Mesenchymal stem cell (in vitro differentiated cells and primary cell): Measurements from ENCODE around the gene GOLT1A.

Experiments used
- DNase-seq: peaks from one replicate; pipeline ENCODE4 v3.0.0-alpha.2; 2013
- H2AFZ ChIP-seq: one replicate; pipeline ENCODE4 v1.6.1; 2013; ENCODE audit warnings: low read depth, mild to moderate bottlenecking, control low read depth, inconsistent platforms, low read length, moderate library complexity
- H2AK5ac ChIP-seq: 2 replicates; pipeline ENCODE4 v1.6.1; 2013; ENCODE audit warnings: low read length, moderate library complexity, mild to moderate bottlenecking, inconsistent platforms; ENCODE audit not compliant: severe bottlenecking
- H2BK120ac ChIP-seq: one replicate; pipeline ENCODE4 v1.6.1; 2013; ENCODE audit warnings: low read depth, mild to moderate bottlenecking, inconsistent platforms, low read length, moderate library complexity
- H2BK12ac ChIP-seq, 2 experiments: one replicate each; pipeline ENCODE4 v1.6.1; 2013; ENCODE audit warnings: inconsistent platforms in 2 of 2, low read length in 2 of 2, mild to moderate bottlenecking in 2 of 2, moderate library complexity in 2 of 2, control low read depth in 1 of 2
- H2BK15ac ChIP-seq: one replicate; pipeline ENCODE4 v1.6.1; 2013; ENCODE audit warnings: mild to moderate bottlenecking, low read depth, inconsistent platforms; ENCODE audit not compliant: poor library complexity, severe bottlenecking
- H2BK5ac ChIP-seq: 2 replicates; pipeline ENCODE4 v1.6.1; 2013; ENCODE audit warnings: low read depth, mild to moderate bottlenecking, low read length, control low read depth, inconsistent platforms; ENCODE audit not compliant: poor library complexity, severe bottlenecking
- H3K14ac ChIP-seq, 2 experiments: one replicate each; pipeline ENCODE4 v1.6.1; 2013; ENCODE audit warnings: inconsistent platforms in 2 of 2, low read length in 2 of 2, control low read depth in 1 of 2, mild to moderate bottlenecking in 1 of 2, moderate library complexity in 1 of 2
- H3K18ac ChIP-seq, 2 experiments: one replicate each; pipeline ENCODE4 v1.6.1; 2013; ENCODE audit warnings: inconsistent platforms in 2 of 2, low read length in 2 of 2, control low read depth in 1 of 2, low read depth in 1 of 2, mild to moderate bottlenecking in 1 of 2
- H3K23ac ChIP-seq, 2 experiments: one replicate each; pipeline ENCODE4 v1.6.1; 2013; ENCODE audit warnings: inconsistent platforms in 2 of 2, low read length in 2 of 2, mild to moderate bottlenecking in 2 of 2, moderate library complexity in 2 of 2, control low read depth in 1 of 2
- H3K27ac ChIP-seq: 2 replicates; pipeline ENCODE4 v1.5.1; 2013; ENCODE audit warnings: mild to moderate bottlenecking, moderate library complexity, low read length, control low read depth, inconsistent platforms; ENCODE audit not compliant: poor library complexity, severe bottlenecking
- H3K27me3 ChIP-seq, 2 experiments: 2 replicates each; pipeline versions ENCODE4 v1.6.1 to v1.7.0; 2013; ENCODE audit warnings: low read length in 2 of 2, mild to moderate bottlenecking in 2 of 2, moderate library complexity in 2 of 2, control low read depth in 1 of 2, inconsistent platforms in 1 of 2; ENCODE audit not compliant: control insufficient read depth in 1 of 2, insufficient read depth in 1 of 2
- H3K36me3 ChIP-seq, 2 experiments: 2 replicates each; pipeline versions ENCODE4 v1.6.1 to v1.7.0; 2013; ENCODE audit warnings: low read length in 2 of 2, control low read depth in 1 of 2, inconsistent platforms in 1 of 2, low read depth in 1 of 2, mild to moderate bottlenecking in 1 of 2; ENCODE audit not compliant: insufficient read depth in 2 of 2, control insufficient read depth in 1 of 2
- H3K4ac ChIP-seq, 2 experiments: one replicate each; pipeline ENCODE4 v1.6.1; 2013; ENCODE audit warnings: inconsistent platforms in 2 of 2, low read length in 2 of 2, mild to moderate bottlenecking in 2 of 2, moderate library complexity in 2 of 2, control low read depth in 1 of 2, low read depth in 1 of 2
- H3K4me1 ChIP-seq: 2 replicates; pipeline ENCODE4 v1.6.1; 2013; ENCODE audit warnings: low read depth, low read length, control low read depth; ENCODE audit not compliant: control insufficient read depth, insufficient read depth
- H3K4me2 ChIP-seq: 2 replicates; pipeline ENCODE4 v1.6.1; 2013; ENCODE audit warnings: low read length, mild to moderate bottlenecking, inconsistent platforms; ENCODE audit not compliant: poor library complexity, severe bottlenecking
- H3K4me3 ChIP-seq, 2 experiments: 2 replicates each; pipeline versions ENCODE4 v1.5.1 to v1.7.0; 2013; ENCODE audit warnings: low read length in 2 of 2, mild to moderate bottlenecking in 2 of 2, control low read depth in 1 of 2, low read depth in 1 of 2; ENCODE audit not compliant: insufficient read depth in 1 of 2
- H3K79me1 ChIP-seq: replicated peaks from 2 replicates; pipeline ENCODE4 v1.6.1; 2013; ENCODE audit warnings: mild to moderate bottlenecking, control low read depth, low read length, inconsistent platforms; ENCODE audit not compliant: poor library complexity, severe bottlenecking
- H3K9ac ChIP-seq: 2 replicates; pipeline ENCODE4 v1.7.0; 2013; ENCODE audit warnings: mild to moderate bottlenecking, low read length, moderate library complexity
- H3K9me3 ChIP-seq: 2 replicates; pipeline ENCODE4 v1.7.0; 2013; ENCODE audit warnings: mild to moderate bottlenecking, low read length; ENCODE audit not compliant: control insufficient read depth
- H4K8ac ChIP-seq: one replicate; pipeline ENCODE4 v1.6.1; 2013; ENCODE audit warnings: inconsistent platforms, mild to moderate bottlenecking, low read length, moderate library complexity
- H4K91ac ChIP-seq: one replicate; pipeline ENCODE4 v1.6.1; 2013; ENCODE audit warnings: mild to moderate bottlenecking, low read length, inconsistent platforms
- WGBS: methylation state at CpG from one replicate; pipeline ENCODE4 v1.1.7; 2013; ENCODE audit warnings: mixed read lengths; 5-methylcytosine and 5-hydroxymethylcytosine counted together

GOLT1A gene

DNA sequence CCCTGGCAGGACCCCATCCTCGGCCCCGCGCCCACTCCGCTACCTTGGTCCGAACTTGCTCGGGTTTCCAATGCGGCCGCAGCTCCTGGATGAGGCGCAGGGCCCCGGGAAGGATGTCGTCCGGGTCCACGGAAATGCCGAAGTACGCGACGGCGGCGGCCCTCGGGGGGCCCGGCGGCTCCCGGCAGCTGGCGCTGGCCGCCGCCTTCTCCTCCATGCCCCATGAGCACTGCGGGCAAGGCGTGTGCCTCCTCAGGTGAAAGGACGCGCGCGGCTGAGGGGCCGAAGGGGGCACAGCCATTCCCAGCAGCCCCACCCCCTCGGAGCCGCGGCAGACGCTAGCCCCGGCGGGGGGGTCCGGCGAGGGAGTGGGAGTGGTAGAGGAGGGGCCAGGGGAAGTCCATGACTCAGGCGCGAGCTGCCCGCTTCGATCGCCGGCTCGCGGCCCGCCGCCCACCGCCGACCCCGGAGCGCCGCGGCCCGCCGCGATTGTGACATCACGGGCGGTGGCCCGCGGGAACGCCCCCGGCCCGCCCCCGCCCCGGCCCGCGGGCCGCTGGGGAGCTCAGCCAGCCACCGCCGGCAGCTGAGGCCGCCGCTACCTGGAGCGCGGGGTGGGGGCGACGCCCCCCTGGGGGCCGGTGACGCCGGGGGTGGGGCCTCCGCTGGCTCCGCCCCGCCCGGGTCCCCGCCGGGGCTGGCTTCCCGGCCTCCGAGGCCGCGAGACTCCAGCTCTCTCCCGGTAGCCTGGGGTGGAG, 62.1 kb downstream of the GOLT1A start, which contains the start of gene ETNK2:
Gene ETNK2, minus strand, starts transcription at position 493 of the 758 bp plus-strand sequence. Its CDS starts 192 bp downstream, at position 301.
- under 1% methylated on average over 56 of the region's 94 CpGs for WGBS

DNA sequence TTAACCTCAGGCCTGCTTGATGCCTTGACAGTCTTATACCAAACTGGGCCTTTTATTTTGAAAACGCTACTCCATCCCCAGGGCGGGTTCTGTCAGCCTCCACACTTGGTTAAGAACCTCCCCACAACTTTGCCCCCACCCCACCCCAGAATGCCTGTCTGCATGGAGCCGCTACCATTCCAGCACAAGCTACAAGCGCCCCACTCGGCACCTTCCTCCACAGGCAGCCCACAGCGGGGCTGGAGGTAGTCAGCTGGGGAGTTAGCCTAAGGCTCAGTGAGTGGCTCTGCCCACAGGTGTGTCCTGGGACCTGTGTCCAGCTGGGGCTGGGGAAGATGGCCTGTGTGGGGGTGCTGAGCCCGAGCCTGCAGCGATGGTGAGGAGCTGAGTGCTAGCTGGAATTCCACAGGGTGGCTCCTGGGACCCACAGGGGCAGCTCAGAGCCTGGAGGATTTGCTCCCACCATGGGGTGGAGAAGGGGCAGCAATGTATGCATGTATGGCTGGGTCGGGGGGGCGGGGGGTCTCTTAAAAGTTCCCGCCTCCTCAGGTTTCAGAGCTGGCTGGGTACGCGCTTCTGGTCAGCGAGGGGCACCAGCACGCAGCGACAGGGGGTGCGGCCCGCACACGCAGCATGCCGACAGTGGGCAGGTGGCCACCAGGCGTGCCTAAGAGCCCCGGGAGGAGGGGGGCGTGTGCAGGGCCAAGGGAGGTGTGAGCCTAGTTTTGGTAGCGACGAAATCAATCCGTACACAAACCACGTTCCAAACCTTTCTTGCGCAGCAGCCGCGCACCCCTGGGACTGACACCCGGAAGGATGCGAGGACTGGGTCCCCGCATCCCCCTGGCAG, 62.9 kb downstream of the GOLT1A start:
- peak overlapping the region in 1 of 2 experiments; percentile 18 for H2BK12ac ChIP-seq

More for the DNA sequence above, 62.1 kb downstream of the GOLT1A start, which contains the start of gene ETNK2:
- Histone ChIP-seq H3K9me3 (no peaks in the 10 kb centered on the region), H3K27ac (no peak within 1 kb of the TSS), H2BK120ac (peak within 1 kb of the TSS; percentile 24), H3K79me1 (no peaks in the 10 kb centered on the region), H2BK15ac (peak within 1 kb of the TSS; percentile 89), H4K8ac (peak within 1 kb of the TSS; percentile 76), H2BK5ac (no peak within 1 kb of the TSS), H3K9ac (peak within 1 kb of the TSS; percentile 53), H3K4me2 (peak within 1 kb of the TSS; percentile 89), H3K4ac (peak within 1 kb of the TSS; percentile 17 to 48), H3K14ac (no peak within 1 kb of the TSS), H3K4me1 (peaks cover 17% of the 10 kb centered on the region), H2BK12ac (peak within 1 kb of the TSS in 1 of 2 experiments; percentile 18), H3K27me3 (peaks cover 18 to 66% of the 10 kb centered on the region in 2 experiments), H3K36me3 (no peaks in the 10 kb centered on the region), H4K91ac (peak within 1 kb of the TSS; percentile 35), H3K18ac (peak within 1 kb of the TSS; percentile 74 to 78), H2AFZ (peak within 1 kb of the TSS; percentile 60), H3K23ac (peak within 1 kb of the TSS in 1 of 2 experiments; percentile 54), H3K4me3 (peak within 1 kb of the TSS; percentile 71 to 75), H2AK5ac (no peak within 1 kb of the TSS)
- peak; percentile 57 for DNase-seq

DNA sequence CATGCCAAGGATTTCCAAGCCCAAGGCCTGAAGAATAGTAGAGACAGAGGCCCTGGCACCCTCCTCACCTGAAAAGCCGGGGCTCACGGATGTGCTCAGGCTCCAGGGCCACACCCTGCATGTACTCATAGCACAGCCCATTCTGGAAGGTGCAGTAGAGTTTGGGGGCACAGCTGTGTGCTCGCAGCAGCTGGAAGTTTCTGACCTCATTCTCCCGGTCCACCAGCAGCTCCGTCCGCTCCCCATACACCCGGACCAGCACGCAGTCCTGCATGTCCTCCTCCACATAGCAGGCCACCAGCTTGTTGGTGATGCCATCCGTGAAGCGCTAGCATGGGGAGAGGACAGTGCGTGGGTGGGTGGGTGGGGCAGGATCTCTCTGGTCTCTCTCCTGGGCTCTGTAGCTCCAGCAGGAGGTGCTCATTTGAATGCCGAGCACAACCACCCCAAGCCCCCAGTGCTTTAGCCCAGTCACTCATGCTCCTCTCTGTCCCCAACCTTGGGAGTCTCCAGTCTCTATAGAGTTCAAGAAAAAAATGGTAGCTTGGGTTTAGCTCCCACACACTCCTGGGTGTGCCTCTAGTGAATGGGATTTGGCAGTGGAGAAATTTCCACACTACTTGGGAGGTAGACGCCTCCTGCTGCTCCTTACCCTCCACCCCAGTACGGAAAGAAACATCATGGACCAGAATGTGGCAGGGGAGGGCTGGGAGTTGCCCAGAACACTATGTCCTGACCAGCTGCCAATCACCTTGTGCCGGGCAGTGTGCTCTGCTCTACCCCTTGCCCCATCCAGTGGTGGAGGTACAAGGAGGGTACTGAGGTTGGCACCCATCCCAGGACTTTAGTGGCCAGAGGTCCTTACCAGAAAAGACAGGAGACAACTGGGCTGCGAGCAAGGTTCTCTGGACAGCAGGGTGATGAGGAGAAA, 63.9 kb downstream of the GOLT1A start:
- Histone ChIP-seq H4K8ac (no peak overlapping the region), H3K18ac (no peak overlapping the region), H4K91ac (no peak overlapping the region), H3K14ac (no peak overlapping the region), H3K9me3 (no peaks in the 10 kb centered on the region), H2BK15ac (no peak overlapping the region), H2BK5ac (no peak overlapping the region), H2AFZ (no peak overlapping the region), H2BK12ac (no peak overlapping the region), H3K27ac (no peak overlapping the region), H3K4me1 (peaks cover 17% of the 10 kb centered on the region), H3K9ac (no peak overlapping the region), H3K4me3 (no peak overlapping the region), H3K36me3 (peaks cover 0 to 4% of the 10 kb centered on the region in 2 experiments), H3K79me1 (no peaks in the 10 kb centered on the region), H2BK120ac (no peak overlapping the region), H3K4ac (no peak overlapping the region), H3K27me3 (peaks cover 3 to 65% of the 10 kb centered on the region in 2 experiments), H2AK5ac (no peak overlapping the region), H3K23ac (no peak overlapping the region), H3K4me2 (no peak overlapping the region)
- WGBS, result 96% methylated on average over 12 of the region's 16 CpGs
- DNase-seq, result no peak

More for the DNA sequence above, 62.9 kb downstream of the GOLT1A start:
- Histone ChIP-seq H4K91ac (peak overlapping the region; percentile 35), H3K79me1 (no peaks in the 10 kb centered on the region), H2BK120ac (no peak overlapping the region), H3K27ac (no peak overlapping the region), H3K14ac (no peak overlapping the region), H3K4me2 (peak overlapping the region; percentile 89), H3K4me1 (peaks cover 17% of the 10 kb centered on the region), H3K4me3 (peak overlapping the region; percentile 71 to 75), H3K23ac (peak overlapping the region in 1 of 2 experiments; percentile 18), H2AFZ (peak overlapping the region; percentile 58), H4K8ac (peak overlapping the region; percentile 9), H3K9me3 (no peaks in the 10 kb centered on the region), H3K9ac (peak overlapping the region; percentile 53), H3K36me3 (peaks cover 0 to under 1% of the 10 kb centered on the region in 2 experiments), H3K27me3 (peaks cover 10 to 65% of the 10 kb centered on the region in 2 experiments), H2BK15ac (peak overlapping the region; percentile 89), H2AK5ac (no peak overlapping the region), H3K4ac (no peak overlapping the region), H2BK5ac (no peak overlapping the region), H3K18ac (no peak overlapping the region)
- WGBS, result 32% methylated on average over 25 of the region's 33 CpGs
- DNase-seq, result peak; percentile 8
